HG03439 (cell line): ENCODE results near the gene SNCB.

ENCODE experiments used
- ATAC-seq: cut with Tn5 transposase; IDR thresholded peaks from one replicate; pipeline ENCODE4 v1.9.1; 2021; ENCODE audit warnings: mild to moderate bottlenecking, moderate library complexity; ENCODE audit not compliant: unreplicated experiment

The SNCB gene

DNA sequence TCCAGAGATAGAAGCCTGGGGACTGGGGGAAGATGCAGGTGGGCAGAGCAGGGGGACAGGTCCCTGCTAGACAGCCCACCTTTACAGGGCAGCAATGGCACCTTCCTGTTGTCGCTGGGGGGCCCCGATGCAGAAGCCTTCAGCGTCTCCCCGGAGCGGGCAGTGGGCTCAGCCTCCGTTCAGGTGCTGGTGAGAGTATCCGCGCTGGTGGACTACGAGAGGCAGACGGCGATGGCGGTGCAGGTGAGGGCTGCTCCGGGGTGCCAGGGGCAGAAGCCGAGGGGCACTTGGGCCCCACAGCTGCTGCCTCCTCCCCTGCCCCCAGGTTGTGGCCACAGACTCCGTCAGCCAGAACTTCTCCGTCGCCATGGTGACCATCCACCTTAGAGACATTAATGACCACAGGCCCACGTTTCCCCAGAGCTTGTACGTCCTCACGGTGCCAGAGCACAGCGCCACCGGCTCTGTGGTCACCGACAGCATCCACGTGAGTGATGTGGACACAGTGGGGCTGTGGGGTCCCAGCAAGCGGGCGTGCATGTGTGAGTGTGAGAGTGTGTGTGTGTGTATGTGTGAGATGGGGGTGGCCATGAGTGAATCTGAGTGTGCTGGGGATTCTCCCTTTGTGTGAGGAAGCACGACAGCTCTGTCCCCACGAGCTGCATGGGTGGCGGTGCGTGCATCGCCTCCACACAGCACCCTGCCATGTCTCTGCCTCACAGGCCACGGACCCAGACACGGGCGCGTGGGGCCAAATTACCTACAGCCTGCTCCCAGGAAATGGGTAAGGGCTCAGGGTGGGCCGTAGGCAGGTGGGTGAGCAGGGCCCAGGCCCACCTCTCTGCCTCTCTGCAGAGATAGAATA lies 52.8 kb downstream of the SNCB start:
- no peak for ATAC-seq

- no peak for ATAC-seq
These were observed 54.6 kb downstream of the SNCB start for GRCh38 chr5:176575488-176576422.

GRCh38 chr5:176575066-176575465 lies 55.3 kb downstream of the SNCB start:
- ATAC-seq: no peak

GRCh38 chr5:176574297-176574591 lies 56.1 kb downstream of the SNCB start:
- ATAC-seq: no peak

GRCh38 chr5:176573564-176574296 lies 56.6 kb downstream of the SNCB start:
- ATAC-seq: peak; percentile 76
